Liver (tissue), 3 donors: ENCODE results near the gene PDK1.

Experiments used
- CTCF ChIP-seq: fragments of 150-350 bp; IDR thresholded peaks from 2 replicates; pipeline ENCODE4 v1.5.1; 2017; ENCODE audit warnings: improper control_type of control experiment, low read depth, low read length; ENCODE audit not compliant: missing input control
- FOXA1 ChIP-seq: IDR thresholded peaks from 2 replicates; pipeline ENCODE4 v1.6.1; 2016; ENCODE audit warnings: antibody characterized with exemption
- GABPA ChIP-seq, 2 donors: IDR thresholded peaks in 1 of 2; conservative IDR thresholded peaks in 1 of 2; 2 replicates each; pipeline ENCODE4 v1.6.1; 2016; ENCODE audit warnings: antibody characterized with exemption in 2 of 2, mild to moderate bottlenecking in 1 of 2, moderate library complexity in 1 of 2
- JUND ChIP-seq, 2 donors: IDR thresholded peaks; 2 replicates each; pipeline ENCODE4 v1.6.1; 2016; ENCODE audit warnings: antibody characterized with exemption in 2 of 2
- TAF1 ChIP-seq: conservative IDR thresholded peaks from 2 replicates; pipeline ENCODE4 v1.6.1; 2016; ENCODE audit warnings: antibody characterized with exemption, mild to moderate bottlenecking
- YY1 ChIP-seq: IDR thresholded peaks from 2 replicates; pipeline ENCODE4 v1.6.1; 2016; ENCODE audit warnings: antibody characterized with exemption, mild to moderate bottlenecking
- donor health status: healthy.
- donor health status: healthy.

GRCh38 chr2:172607379-172607928 lies 51.6 kb downstream of the PDK1 start:
- TF ChIP-seq CTCF (no peak), JUND (IDR thresholded peaks at IDR 0.05) (no peak), FOXA1 (no peak), TAF1 (no peak), YY1 (no peak), GABPA (IDR thresholded peaks at IDR 0.05 in 1 of 2, conservative IDR thresholded peaks at IDR 0.05 in 1 of 2) (no peak)
